Neural crest cell (in vitro differentiated cells): ENCODE measurements around the gene ACSM2B. TPM values are rescaled to one million over a fixed set of nuclear protein-coding genes. Genes with fewer than 3 reads are reported as not detected.

ENCODE experiments used
- total RNA-seq: library from RNA; stranded (reverse); gene quantifications from 2 replicates; pipeline ENCODE4 v1.2.1, GENCODE V29; 2021

ACSM2B gene
- total RNA-seq, 1 donor from 2014 or later, result not detected

Other genes with a start within 250 kb of the ACSM2B start
- not detected in 2 replicates for gene GP2, start 248.9 kb downstream of the ACSM2B start, total RNA-seq
- not detected in 2 replicates for gene UMOD, start 223.7 kb downstream of the ACSM2B start, total RNA-seq
- not detected in 2 replicates for gene PDILT, start 171.6 kb downstream of the ACSM2B start, total RNA-seq
- gene ACSM5, start 166.8 kb downstream of the ACSM2B start, total RNA-seq, result not detected in 2 replicates
- not detected in 2 replicates for gene ACSM2A, start 124.8 kb downstream of the ACSM2B start, total RNA-seq
- not detected in 2 replicates for gene ACSM1, start 121.3 kb upstream of the ACSM2B start, total RNA-seq
- 41.5 and 43.0 TPM in 2 replicates for gene THUMPD1, start 165.5 kb upstream of the ACSM2B start, total RNA-seq
- gene ACSM3, start 187.6 kb upstream of the ACSM2B start, total RNA-seq, result 0.40 and 0.48 TPM in 2 replicates
- 40.4 and 43.6 TPM in 2 replicates for gene ERI2, start 230.1 kb upstream of the ACSM2B start, total RNA-seq
- gene REXO5, start 230.2 kb upstream of the ACSM2B start, total RNA-seq, result 9.5 and 10.1 TPM in 2 replicates